Stimulated activated naive B cell treated with anti-CD40 and anti-IgM and Interleukin-4, amounts not matched to agents 10 μg/mL and 1 μg/mL and 100 μg/mL, for 72 hours (primary cell): ENCODE measurements around the gene SPECC1.
A peak's percentile ranks its signal among the peaks of the same experiment; 100 is the strongest.
"Not testable (repeated sequence)": the region's sequence is repeated elsewhere in the genome, so short reads cannot be mapped to it uniquely, and the experiment has no call there.

Source experiments
- ATAC-seq, 2 donors: fragments of 150-1000 bp; cut with Tn5 transposase; replicated peaks; 2 replicates each; pipeline ENCODE4 v1.10.0; 2021; ENCODE audit warnings: moderate library complexity in 1 of 2
- DNase-seq: peaks from one replicate; pipeline ENCODE4 v3.0.0; 2021
- H3K27ac Mint-ChIP-seq: one replicate; pipeline ENCODE4 v1.8.0; 2022; ENCODE audit warnings: mild to moderate bottlenecking, mixed read lengths
- H3K27me3 Mint-ChIP-seq, 2 donors: one replicate each; pipeline ENCODE4 v1.8.0; 2022; ENCODE audit warnings: mixed read lengths in 2 of 2
- H3K36me3 Mint-ChIP-seq, 2 donors: one replicate each; pipeline ENCODE4 v1.8.0; 2022; ENCODE audit warnings: mixed read lengths in 2 of 2, mild to moderate bottlenecking in 1 of 2
- H3K4me1 Mint-ChIP-seq, 2 donors: one replicate each; pipeline ENCODE4 v1.8.0; 2022; ENCODE audit warnings: mixed read lengths in 2 of 2, mild to moderate bottlenecking in 1 of 2
- H3K4me3 Mint-ChIP-seq, 2 donors: one replicate each; pipeline ENCODE4 v1.8.0; 2022; ENCODE audit warnings: mild to moderate bottlenecking in 2 of 2, mixed read lengths in 2 of 2, moderate library complexity in 1 of 2
- H3K9me3 Mint-ChIP-seq, 2 donors: one replicate each; pipeline ENCODE4 v1.8.0; 2022; ENCODE audit warnings: mixed read lengths in 2 of 2, mild to moderate bottlenecking in 1 of 2

SPECC1 gene

GRCh38 chr17:20009302-20010098, at the start of gene SPECC1:
Gene SPECC1 (plus strand): TSS chr17:20009359. CDS start chr17:20096652, 87,293 bp downstream.
- H3K4me1 Mint-ChIP-seq: peaks cover 4 to 17% of the 10 kb centered on the region in 2 donors
- DNase-seq (peak; percentile 86), ATAC-seq (peak; percentile 99)
- H3K36me3 Mint-ChIP-seq: no peaks in the 10 kb centered on the region
- peak within 1 kb of the TSS; percentile 87 for H3K27ac Mint-ChIP-seq
- H3K27me3 Mint-ChIP-seq: peaks cover 37 to 72% of the 10 kb centered on the region in 2 donors
- H3K9me3 Mint-ChIP-seq: no peaks in the 10 kb centered on the region
- H3K4me3 Mint-ChIP-seq: peak within 1 kb of the TSS; percentile 84 to 93

GRCh38 chr17:19962954-19963353, 46.2 kb upstream of the SPECC1 start:
- not testable (repeated sequence) for DNase-seq, H3K9me3 Mint-ChIP-seq, ATAC-seq, H3K4me3 Mint-ChIP-seq, H3K27ac Mint-ChIP-seq, H3K27me3 Mint-ChIP-seq
- Mint-ChIP-seq H3K4me1 (peaks cover 13 to 15% of the 10 kb centered on the region in 2 donors), H3K36me3 (peaks cover 15 to 26% of the 10 kb centered on the region in 2 donors)

GRCh38 chr17:19973156-19973555, 36.0 kb upstream of the SPECC1 start:
- ATAC-seq: no peak
- Mint-ChIP-seq H3K9me3 (no peaks in the 10 kb centered on the region), H3K27me3 (no peaks in the 10 kb centered on the region), H3K4me3 (no peak overlapping the region), H3K36me3 (peaks cover 27 to 35% of the 10 kb centered on the region in 2 donors), H3K27ac (no peak overlapping the region), H3K4me1 (peaks cover 19 to 48% of the 10 kb centered on the region in 2 donors)
- DNase-seq: no peak

- DNase-seq: no peak
- H3K4me3 Mint-ChIP-seq: peak overlapping the region; percentile 52 to 63
- no peak for ATAC-seq
- H3K27me3 Mint-ChIP-seq: no peaks in the 10 kb centered on the region
- peaks cover 20 to 46% of the 10 kb centered on the region in 2 donors for H3K4me1 Mint-ChIP-seq
- no peak overlapping the region for H3K27ac Mint-ChIP-seq
- H3K36me3 Mint-ChIP-seq: peaks cover 19 to 25% of the 10 kb centered on the region in 2 donors
- no peaks in the 10 kb centered on the region for H3K9me3 Mint-ChIP-seq
Observed at GRCh38 chr17:19975601-19976000, 33.6 kb upstream of the SPECC1 start.

- DNase-seq: peak; percentile 91
- H3K4me3 Mint-ChIP-seq: peak within 1 kb of the TSS; percentile 97 to 100
- H3K4me1 Mint-ChIP-seq: peaks cover 20 to 41% of the 10 kb centered on the region in 2 donors
- H3K27ac Mint-ChIP-seq: peak within 1 kb of the TSS; percentile 100
- no peaks in the 10 kb centered on the region for H3K27me3 Mint-ChIP-seq
- peaks cover 12 to 17% of the 10 kb centered on the region in 2 donors for H3K36me3 Mint-ChIP-seq
- no peaks in the 10 kb centered on the region for H3K9me3 Mint-ChIP-seq
- ATAC-seq: peak; percentile 86 to 88
Observed at GRCh38 chr17:19977293-19978208, 31.6 kb upstream of the SPECC1 start, which contains the start of gene AKAP10. Gene AKAP10 (minus strand): TSS chr17:19977828. CDS start chr17:19977679, 149 bp downstream.

GRCh38 chr17:19978209-19978802, 30.9 kb upstream of the SPECC1 start:
- H3K36me3 Mint-ChIP-seq: peaks cover 7 to 14% of the 10 kb centered on the region in 2 donors
- H3K9me3 Mint-ChIP-seq: no peaks in the 10 kb centered on the region
- DNase-seq (no peak), ATAC-seq (peak; percentile 62)
- peak overlapping the region; percentile 97 to 100 for H3K4me3 Mint-ChIP-seq
- H3K4me1 Mint-ChIP-seq: peaks cover 17 to 34% of the 10 kb centered on the region in 2 donors
- H3K27me3 Mint-ChIP-seq: no peaks in the 10 kb centered on the region
- peak overlapping the region; percentile 100 for H3K27ac Mint-ChIP-seq

- H3K4me3 Mint-ChIP-seq: peak overlapping the region; percentile 97 to 100
- H3K36me3 Mint-ChIP-seq: peaks cover 7 to 10% of the 10 kb centered on the region in 2 donors
- H3K27me3 Mint-ChIP-seq: no peaks in the 10 kb centered on the region
- H3K27ac Mint-ChIP-seq: peak overlapping the region; percentile 100
- no peaks in the 10 kb centered on the region for H3K9me3 Mint-ChIP-seq
- peaks cover 14 to 29% of the 10 kb centered on the region in 2 donors for H3K4me1 Mint-ChIP-seq
- ATAC-seq (no peak), DNase-seq (no peak)
Observed at GRCh38 chr17:19978805-19979211, 30.4 kb upstream of the SPECC1 start.

GRCh38 chr17:19979917-19980770, 29.0 kb upstream of the SPECC1 start:
- no peaks in the 10 kb centered on the region for H3K27me3 Mint-ChIP-seq
- peak overlapping the region in 1 of 2 donors; percentile 47 for H3K4me3 Mint-ChIP-seq
- H3K27ac Mint-ChIP-seq: no peak overlapping the region
- ATAC-seq (no peak), DNase-seq (no peak)
- no peaks in the 10 kb centered on the region for H3K9me3 Mint-ChIP-seq
- H3K4me1 Mint-ChIP-seq: peaks cover 11 to 19% of the 10 kb centered on the region in 2 donors
- peaks cover 7 to 8% of the 10 kb centered on the region in 2 donors for H3K36me3 Mint-ChIP-seq

GRCh38 chr17:19986941-19987861, 22.0 kb upstream of the SPECC1 start:
- ATAC-seq (no peak), DNase-seq (no peak)
- Mint-ChIP-seq H3K4me1 (no peaks in the 10 kb centered on the region), H3K9me3 (no peaks in the 10 kb centered on the region), H3K4me3 (no peak overlapping the region), H3K36me3 (no peaks in the 10 kb centered on the region), H3K27me3 (peaks cover 13 to 31% of the 10 kb centered on the region in 2 donors), H3K27ac (no peak overlapping the region)

- peaks cover 13 to 31% of the 10 kb centered on the region in 2 donors for H3K27me3 Mint-ChIP-seq
- H3K36me3 Mint-ChIP-seq: no peaks in the 10 kb centered on the region
- no peak overlapping the region for H3K4me3 Mint-ChIP-seq
- H3K4me1 Mint-ChIP-seq: peaks cover 1% of the 10 kb centered on the region in 2 donors
- ATAC-seq: no peak
- no peaks in the 10 kb centered on the region for H3K9me3 Mint-ChIP-seq
- H3K27ac Mint-ChIP-seq: no peak overlapping the region
- DNase-seq: no peak
Observed at GRCh38 chr17:19987897-19988296, 21.3 kb upstream of the SPECC1 start.

GRCh38 chr17:19991252-19991885, 17.8 kb upstream of the SPECC1 start:
- H3K4me1 Mint-ChIP-seq: peaks cover 2 to 9% of the 10 kb centered on the region in 2 donors
- H3K9me3 Mint-ChIP-seq: no peaks in the 10 kb centered on the region
- H3K36me3 Mint-ChIP-seq: no peaks in the 10 kb centered on the region
- H3K27ac Mint-ChIP-seq: no peak overlapping the region
- no peak for ATAC-seq
- peaks cover 17 to 37% of the 10 kb centered on the region in 2 donors for H3K27me3 Mint-ChIP-seq
- H3K4me3 Mint-ChIP-seq: no peak overlapping the region
- no peak for DNase-seq
